HEK293T (cell line): ENCODE measurements around the gene ALOX15.
A peak's percentile ranks its signal among the peaks of the same experiment; 100 is the strongest.

Source experiments
- CTCF ChIA-PET: fragments of 350-600 bp; formaldehyde crosslinking; extraction: SDS; loops from one replicate; lab custom pipeline; 2021; ENCODE audit warnings: antibody characterized with exemption, inconsistent platforms; lab: Yijun Ruan, JAX
- POLR2A ChIA-PET: fragments of 350-600 bp; formaldehyde crosslinking; extraction: SDS; loops from one replicate; lab custom pipeline; 2020; ENCODE audit warnings: antibody characterized with exemption, inconsistent platforms; lab: Yijun Ruan, JAX
- DNase-seq: peaks from one replicate; pipeline ENCODE4 v3.0.0; 2012; ENCODE audit warnings: mixed read lengths; ENCODE audit errors: extremely low spot score
- ARNT ChIP-seq: fragments of 450-650 bp; IDR thresholded peaks from 2 replicates; pipeline ENCODE4 v1.6.1; 2017; ENCODE audit warnings: mild to moderate bottlenecking
- BHLHE40 ChIP-seq: fragments of 450-650 bp; IDR thresholded peaks from 2 replicates; pipeline ENCODE4 v1.6.1; 2016; ENCODE audit warnings: mild to moderate bottlenecking, moderate library complexity, borderline replicate concordance
- CTBP1 ChIP-seq: fragments of 450-650 bp; IDR thresholded peaks from 2 replicates; pipeline ENCODE4 v1.6.1; 2016; ENCODE audit warnings: borderline replicate concordance
- ELF4 ChIP-seq: fragments of 450-650 bp; IDR thresholded peaks from 2 replicates; pipeline ENCODE4 v1.6.1; 2017; ENCODE audit warnings: antibody characterized with exemption
- FOXA1 ChIP-seq: fragments of 450-650 bp; IDR thresholded peaks from 2 replicates; pipeline ENCODE4 v1.6.1; 2016; ENCODE audit warnings: mild to moderate bottlenecking
- FOXK2 ChIP-seq: fragments of 450-650 bp; IDR thresholded peaks from 2 replicates; pipeline ENCODE4 v1.6.1; 2016; ENCODE audit warnings: mild to moderate bottlenecking
- FOXM1 ChIP-seq: fragments of 450-650 bp; IDR thresholded peaks from 2 replicates; pipeline ENCODE4 v1.6.1; 2017; ENCODE audit warnings: mild to moderate bottlenecking, borderline replicate concordance
- HDGF ChIP-seq: fragments of 450-650 bp; IDR thresholded peaks from 2 replicates; pipeline ENCODE4 v1.6.1; 2017; ENCODE audit warnings: antibody characterized with exemption, borderline replicate concordance
- L3MBTL2 ChIP-seq: fragments of 450-650 bp; conservative IDR thresholded peaks from 2 replicates; pipeline ENCODE4 v1.6.1; 2016; ENCODE audit warnings: mild to moderate bottlenecking
- LEF1 ChIP-seq: fragments of 450-650 bp; IDR thresholded peaks from 2 replicates; pipeline ENCODE4 v1.6.1; 2017; ENCODE audit warnings: mild to moderate bottlenecking, borderline replicate concordance
- NFRKB ChIP-seq: fragments of 450-650 bp; IDR thresholded peaks from 2 replicates; pipeline ENCODE4 v1.6.1; 2016; ENCODE audit warnings: mild to moderate bottlenecking, moderate library complexity
- SP1 ChIP-seq: fragments of 450-650 bp; IDR thresholded peaks from 2 replicates; pipeline ENCODE4 v1.6.1; 2017
- SUZ12 ChIP-seq: fragments of 450-650 bp; IDR thresholded peaks from 2 replicates; pipeline ENCODE4 v1.6.1; 2016; ENCODE audit warnings: mild to moderate bottlenecking
- TARDBP ChIP-seq: fragments of 450-650 bp; IDR thresholded peaks from 2 replicates; pipeline ENCODE4 v1.6.1; 2016
- ZNF384 ChIP-seq: fragments of 450-650 bp; IDR thresholded peaks from 2 replicates; pipeline ENCODE4 v1.6.1; 2016
- TF ChIP-seq, protein P1 (sequence below): fragments of 450-650 bp; IDR thresholded peaks from 2 replicates; pipeline ENCODE4 v1.6.1; 2016

ALOX15 gene

DNA sequence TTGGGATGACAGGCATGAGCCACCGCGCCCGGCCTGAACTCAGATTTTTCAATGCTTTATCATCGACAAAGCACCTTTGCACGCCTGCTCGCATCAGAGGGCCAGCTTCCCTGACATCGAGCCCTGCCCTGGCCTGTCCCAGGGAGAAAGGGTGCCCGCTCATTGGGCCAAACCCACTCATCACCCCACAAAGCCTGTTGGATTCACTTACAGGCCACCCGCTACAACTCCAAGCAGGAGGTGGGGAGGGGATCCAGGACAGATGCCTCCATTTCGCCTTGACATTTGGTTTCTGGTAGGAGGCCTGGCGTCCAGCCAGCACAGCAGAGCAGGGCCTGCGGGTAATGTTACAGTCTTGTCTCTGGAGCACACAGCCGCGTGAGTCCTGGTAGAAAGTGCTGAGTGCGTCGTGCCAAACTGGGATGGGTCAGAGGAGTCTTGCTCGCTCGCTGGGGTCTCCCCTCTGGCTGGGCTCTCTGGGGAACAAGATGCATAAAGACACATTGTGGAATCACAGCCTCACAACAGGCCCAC is 37.3 kb downstream of the ALOX15 start:
- no peak for TF ChIP-seq ARNT
- no peak for TF ChIP-seq ELF4
- no peak for TF ChIP-seq HDGF
- TF ChIP-seq NFRKB = no peak
- TF ChIP-seq FOXA1 = no peak
- no peak for TF ChIP-seq LEF1
- TF ChIP-seq L3MBTL2 = peak; percentile 40; the same call in 1 of the 2 replicates
- TF ChIP-seq SP1 = no peak
- DNase-seq = peak; percentile 73
- POLR2A ChIA-PET = interaction anchor here (1.4 kb wide), 1 partner anchor 49 kb away, joined by 3 read pairs; the partner anchor contains the start of gene MYBBP1A
- CTCF ChIA-PET = no interaction called here

DNA sequence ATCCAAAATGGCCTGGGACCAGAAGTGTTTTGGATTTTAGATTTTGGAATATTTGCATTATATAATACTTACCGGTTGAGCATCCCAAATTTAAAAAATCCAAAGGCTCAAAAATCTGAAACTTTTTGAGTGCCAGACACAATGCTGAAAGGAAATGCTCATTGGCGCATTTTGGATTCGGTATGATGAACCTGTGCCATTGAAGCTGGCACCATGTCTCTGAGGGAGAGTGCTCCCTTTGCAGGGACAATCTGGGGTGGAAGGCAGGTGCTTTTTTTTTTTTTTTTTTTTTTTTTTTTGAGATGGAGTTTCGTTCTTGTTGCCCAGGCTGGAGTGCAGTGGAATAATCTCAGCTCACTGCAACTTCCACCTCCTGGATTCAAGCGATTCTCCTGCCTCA is 39.4 kb downstream of the ALOX15 start:
- no peak for DNase-seq
- POLR2A ChIA-PET = no interaction called here
- CTCF ChIA-PET = interaction anchor here (0.6 kb wide), 2 partner anchors 181 to 231 kb away, joined by 3 to 4 read pairs; no protein-coding TSS in a partner anchor
- TF ChIP-seq LEF1 (no peak), FOXM1 (no peak)

DNA sequence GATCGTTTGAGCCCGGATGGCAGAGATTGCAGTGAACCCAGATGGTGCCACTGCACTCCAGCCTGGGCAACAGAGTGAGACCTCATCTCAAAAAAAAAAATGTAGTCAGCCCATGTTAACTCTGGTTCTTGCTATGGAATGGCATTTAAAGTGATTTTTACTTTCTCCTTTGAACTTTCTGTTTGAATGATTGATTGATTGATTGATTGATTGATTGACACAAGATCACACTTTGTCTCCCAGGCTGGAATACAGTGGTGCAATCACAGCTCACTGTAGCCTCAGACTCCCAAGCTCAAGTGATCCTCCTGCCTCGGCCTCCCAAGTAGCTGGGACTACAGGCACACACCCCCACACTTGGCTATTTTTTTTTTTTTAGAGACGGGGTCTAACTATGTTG is 40.2 kb downstream of the ALOX15 start:
- ChIA-PET CTCF (no interaction called here), POLR2A (interaction anchor here (1.2 kb wide), 1 partner anchor 21 kb away, joined by 4 read pairs; no protein-coding TSS in a partner anchor)
- no peak for DNase-seq
- TF ChIP-seq CTBP1 = no peak
- TF ChIP-seq, protein P1, sequence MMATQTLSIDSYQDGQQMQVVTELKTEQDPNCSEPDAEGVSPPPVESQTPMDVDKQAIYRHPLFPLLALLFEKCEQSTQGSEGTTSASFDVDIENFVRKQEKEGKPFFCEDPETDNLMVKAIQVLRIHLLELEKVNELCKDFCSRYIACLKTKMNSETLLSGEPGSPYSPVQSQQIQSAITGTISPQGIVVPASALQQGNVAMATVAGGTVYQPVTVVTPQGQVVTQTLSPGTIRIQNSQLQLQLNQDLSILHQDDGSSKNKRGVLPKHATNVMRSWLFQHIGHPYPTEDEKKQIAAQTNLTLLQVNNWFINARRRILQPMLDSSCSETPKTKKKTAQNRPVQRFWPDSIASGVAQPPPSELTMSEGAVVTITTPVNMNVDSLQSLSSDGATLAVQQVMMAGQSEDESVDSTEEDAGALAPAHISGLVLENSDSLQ = peak; percentile 92

DNA sequence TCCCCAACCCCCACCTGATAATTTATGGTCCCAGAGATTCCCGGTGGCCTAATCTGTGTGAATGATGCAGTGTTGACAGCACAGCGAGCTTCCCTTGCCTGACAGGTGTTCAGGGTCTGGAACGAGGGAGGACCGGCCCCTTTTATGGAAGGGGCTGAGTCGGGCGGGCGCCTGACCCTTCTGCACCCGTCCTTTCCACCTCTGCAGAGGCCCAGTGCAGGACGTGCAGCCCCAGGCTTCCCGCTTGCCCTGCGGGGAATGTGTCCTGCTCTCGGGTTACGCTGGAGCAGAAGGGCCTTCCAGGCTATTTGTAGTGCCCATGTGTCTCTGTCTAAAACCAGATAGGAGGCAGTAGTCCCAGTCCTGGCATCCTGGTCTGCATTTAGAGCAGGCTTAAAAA is 40.9 kb downstream of the ALOX15 start:
- DNase-seq = no peak
- ChIA-PET CTCF (no interaction called here), POLR2A (interaction anchor here (1.0 to 1.2 kb wide), 3 partner anchors 9 to 23 kb away, joined by 3 to 4 read pairs (median 4); no protein-coding TSS in a partner anchor)
- no peak for TF ChIP-seq FOXA1
- TF ChIP-seq, protein P1 = no peak; the same call in 1 of the 2 replicates
- TF ChIP-seq HDGF = no peak
- TF ChIP-seq ZNF384 = no peak
- no peak for TF ChIP-seq SUZ12
- TF ChIP-seq ARNT = no peak
- no peak for TF ChIP-seq TARDBP
- TF ChIP-seq BHLHE40 = no peak
- no peak for TF ChIP-seq L3MBTL2
- no peak for TF ChIP-seq NFRKB
- no peak for TF ChIP-seq FOXK2

DNA sequence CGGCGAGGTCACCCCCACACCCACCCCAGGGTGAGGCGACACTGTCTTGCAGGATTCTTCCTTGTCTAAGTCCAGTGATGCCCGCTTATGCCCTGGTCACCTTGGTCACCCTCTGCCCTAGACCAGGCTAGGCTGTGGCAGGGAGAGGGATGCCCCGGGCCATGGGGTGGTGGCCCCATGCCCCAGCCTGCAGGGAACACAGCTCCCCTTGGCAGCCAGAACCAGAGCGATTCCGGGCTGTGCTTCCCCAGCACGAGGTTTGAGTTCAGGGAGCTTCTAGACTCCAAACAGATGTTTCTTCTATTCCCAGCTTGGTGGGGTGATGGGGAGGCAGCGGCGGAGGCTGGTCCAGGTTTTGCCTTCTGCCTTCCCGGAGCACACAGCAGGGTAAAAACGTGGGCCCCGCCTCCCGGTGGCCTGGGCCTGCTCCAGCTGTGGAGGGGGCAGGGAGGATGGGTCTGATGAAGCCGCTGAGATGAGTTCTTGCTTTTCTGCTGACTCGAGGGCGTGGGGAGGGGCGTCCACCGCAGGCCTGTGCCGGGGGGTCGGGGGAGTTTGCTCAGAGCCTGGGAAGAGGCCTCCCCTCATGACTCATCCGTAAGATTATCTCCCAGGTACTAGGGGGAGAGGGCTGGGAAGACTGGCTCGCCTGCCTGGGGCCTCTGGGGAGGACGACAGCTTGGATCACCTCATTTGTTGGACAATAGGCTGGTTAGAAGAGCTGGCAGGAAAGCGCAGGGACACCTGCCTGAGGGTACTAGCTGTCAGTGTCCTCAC is 41.8 kb downstream of the ALOX15 start:
- TF ChIP-seq TARDBP (no peak), FOXA1 (no peak), FOXK2 (no peak), CTBP1 (no peak), SUZ12 (no peak), FOXM1 (no peak), ELF4 (no peak), LEF1 (no peak), SP1 (no peak), HDGF (no peak), NFRKB (no peak)
- TF ChIP-seq, protein P1 = no peak
- no peak for DNase-seq
- ChIA-PET CTCF (interaction anchor here (0.6 to 1.3 kb wide), 3 partner anchors 26 to 49 kb away, joined by 3 read pairs; no protein-coding TSS in a partner anchor), POLR2A (interaction anchor here (1.0 to 1.4 kb wide), 5 partner anchors 10 to 45 kb away, joined by 3 to 6 read pairs (median 3); partner anchors contain the start of genes MYBBP1A and SMTNL2)

DNA sequence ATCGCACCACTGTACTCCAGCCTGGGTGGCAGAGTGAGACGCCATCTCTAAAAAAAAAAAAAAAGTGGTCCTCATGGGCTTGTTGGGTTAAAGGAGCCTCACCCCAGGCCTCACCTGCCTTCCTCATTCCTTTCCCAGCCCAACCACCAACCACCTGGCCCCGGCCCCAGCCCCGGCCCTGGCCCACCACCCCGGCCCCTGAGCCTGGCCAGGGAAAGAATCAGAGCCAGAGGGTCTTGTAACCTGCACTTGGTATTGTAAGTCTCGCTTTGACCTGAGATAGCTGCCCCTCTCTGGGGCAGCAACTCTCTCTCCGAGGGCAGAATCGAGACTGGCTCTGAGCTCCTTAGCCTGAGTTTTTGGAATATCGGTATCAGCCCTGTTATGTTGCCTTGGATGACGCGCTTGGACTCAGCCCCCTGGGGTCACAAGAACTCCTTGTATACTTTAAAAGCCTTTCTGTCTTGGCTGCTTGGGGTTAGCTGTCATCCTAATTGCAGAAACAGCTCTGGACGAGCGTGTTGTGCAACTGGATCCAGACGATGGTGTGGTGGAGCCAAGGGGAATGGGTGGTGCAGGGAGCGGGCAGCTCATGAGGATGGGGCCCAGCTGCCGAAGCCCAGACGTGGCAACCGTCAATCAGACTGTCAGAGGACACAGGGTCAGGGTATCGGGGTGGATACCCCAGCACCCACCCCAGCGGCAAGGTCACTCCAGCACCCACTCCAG is 42.5 kb downstream of the ALOX15 start:
- CTCF ChIA-PET = interaction anchor here (0.6 to 1.3 kb wide), 3 partner anchors 9 to 32 kb away, joined by 3 to 4 read pairs (median 3); no protein-coding TSS in a partner anchor
- DNase-seq = no peak
- POLR2A ChIA-PET = interaction anchor here (1.0 to 1.4 kb wide), 3 partner anchors 15 to 44 kb away, joined by 3 to 6 read pairs (median 3); partner anchors contain the start of genes MYBBP1A and SMTNL2
- no peak for TF ChIP-seq CTBP1
